Measurements from ENCODE around the gene NBDY.
"Not testable (repeated sequence)": the region's sequence is repeated elsewhere in the genome, so short reads cannot be mapped to it uniquely, and the experiment has no call there.

Gene NBDY, protein sequence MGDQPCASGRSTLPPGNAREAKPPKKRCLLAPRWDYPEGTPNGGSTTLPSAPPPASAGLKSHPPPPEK

GRCh38 chrX:56729152-56729850, at the start of gene NBDY:
Gene NBDY, plus strand, starts transcription at chrX:56729243. Its CDS starts 111 bp downstream, at chrX:56729354.
- DNase-seq (ENCODE audit: low spot score), result peak; percentile 33

GRCh38 chrX:56704530-56704929, 24.5 kb upstream of the NBDY start:
- DNase-seq (ENCODE audit: low spot score), result not testable (repeated sequence)

- peak; percentile 3 for DNase-seq (ENCODE audit: low spot score)
These were observed 2.4 kb upstream of the NBDY start for GRCh38 chrX:56726605-56727004.

DNA sequence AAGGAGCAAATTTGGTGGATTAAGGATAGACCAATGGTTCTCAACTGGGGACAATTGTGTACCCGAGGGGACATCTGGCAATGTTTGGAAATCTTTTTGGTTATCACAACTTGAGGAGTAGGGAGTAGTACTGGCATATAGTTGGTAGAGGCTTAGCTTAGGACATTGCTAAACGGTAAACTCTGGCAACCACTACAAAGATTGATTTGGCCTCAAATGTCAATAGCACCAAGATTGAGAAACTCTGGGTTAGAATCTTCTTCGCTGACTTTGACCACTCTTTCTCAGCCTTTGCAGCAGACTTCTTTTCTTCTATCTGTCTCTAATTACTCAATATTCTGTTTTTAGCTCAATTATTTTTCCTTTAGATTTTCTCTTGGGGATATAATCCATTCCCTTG, 1.5 kb upstream of the NBDY start:
- no peak for DNase-seq (ENCODE audit: low spot score)

- no peak for DNase-seq (ENCODE audit: low spot score)
These were observed 722 bp upstream of the NBDY start for GRCh38 chrX:56728321-56728720.

DNA sequence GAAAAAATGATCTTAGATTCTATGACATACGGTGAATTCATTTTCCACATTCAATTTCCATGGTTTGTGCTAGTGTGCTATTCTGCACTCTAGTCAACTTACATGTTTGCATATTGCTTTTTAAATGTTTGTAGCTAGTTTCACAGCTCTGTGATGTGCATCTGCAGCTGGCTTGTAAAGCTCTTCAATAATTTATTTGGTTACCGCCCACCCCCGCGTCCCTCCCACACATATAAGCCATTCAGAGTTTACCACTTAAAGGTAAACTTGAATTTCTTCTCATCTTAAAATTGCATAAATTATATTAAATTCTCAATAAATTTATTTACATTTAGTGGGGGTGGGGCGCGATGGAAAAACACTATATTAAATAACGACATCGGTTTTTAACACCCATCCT, 291 bp upstream of the NBDY start:
- DNase-seq (ENCODE audit: low spot score), result no peak

DNA sequence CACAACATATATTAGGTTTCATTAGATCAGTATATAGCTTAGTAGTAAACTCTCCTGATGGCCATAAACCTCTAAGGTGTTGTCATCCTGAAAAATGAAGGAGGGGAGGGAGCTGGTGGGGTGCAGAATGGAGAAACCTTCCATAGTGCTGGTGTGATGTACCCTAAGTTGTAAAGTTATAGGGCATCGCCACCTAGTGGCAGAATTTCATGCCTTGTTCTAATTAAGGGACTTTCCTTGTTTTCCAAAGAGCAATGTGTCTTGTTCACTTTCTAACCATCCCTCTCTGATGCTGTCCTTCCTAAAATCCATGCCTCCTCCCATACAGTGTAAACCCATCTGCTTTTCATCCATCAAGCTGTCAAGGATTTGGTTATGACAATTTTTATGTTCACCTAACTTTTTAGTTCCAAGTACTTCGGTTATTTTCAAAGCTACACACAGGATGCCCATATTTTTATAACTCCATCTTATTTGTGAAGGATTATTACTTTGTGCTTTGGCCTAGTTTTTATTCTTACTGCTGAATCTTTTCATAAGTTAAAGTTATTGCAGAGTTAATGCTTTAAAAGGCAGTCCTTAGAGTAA, 4.5 kb downstream of the NBDY start:
- DNase-seq (ENCODE audit: low spot score), result peak; percentile 18

- no peak for DNase-seq (ENCODE audit: low spot score)
These were observed 7.2 kb downstream of the NBDY start for GRCh38 chrX:56736219-56736618.

DNA sequence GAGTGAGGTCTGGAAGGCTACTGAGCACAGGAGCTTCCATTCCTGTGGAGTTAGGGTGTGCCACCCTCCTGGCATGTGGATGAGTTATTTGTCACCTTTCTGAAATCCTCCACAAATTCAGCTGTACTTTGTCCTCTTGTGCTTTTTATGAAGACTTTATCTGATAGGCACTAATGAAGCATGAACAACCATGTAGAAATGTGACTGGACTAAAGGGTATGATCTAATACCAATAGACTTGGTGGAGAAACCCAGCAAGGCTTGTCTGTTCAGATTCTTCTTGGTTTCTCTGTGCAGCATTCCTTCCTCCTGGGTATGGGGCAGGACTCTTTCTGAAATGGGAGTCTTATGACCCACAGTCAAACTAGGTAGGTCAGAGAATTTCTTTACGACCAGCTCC, 9.6 kb downstream of the NBDY start:
- no peak for DNase-seq (ENCODE audit: low spot score)

GRCh38 chrX:56744996-56745395, 16.0 kb downstream of the NBDY start:
- DNase-seq (ENCODE audit: low spot score), result peak; percentile 25

GRCh38 chrX:56746996-56747395, 18.0 kb downstream of the NBDY start:
- DNase-seq (ENCODE audit: low spot score), result no peak

- no peak for DNase-seq (ENCODE audit: low spot score)
These were observed 22.0 kb downstream of the NBDY start for GRCh38 chrX:56751071-56751470.

DNA sequence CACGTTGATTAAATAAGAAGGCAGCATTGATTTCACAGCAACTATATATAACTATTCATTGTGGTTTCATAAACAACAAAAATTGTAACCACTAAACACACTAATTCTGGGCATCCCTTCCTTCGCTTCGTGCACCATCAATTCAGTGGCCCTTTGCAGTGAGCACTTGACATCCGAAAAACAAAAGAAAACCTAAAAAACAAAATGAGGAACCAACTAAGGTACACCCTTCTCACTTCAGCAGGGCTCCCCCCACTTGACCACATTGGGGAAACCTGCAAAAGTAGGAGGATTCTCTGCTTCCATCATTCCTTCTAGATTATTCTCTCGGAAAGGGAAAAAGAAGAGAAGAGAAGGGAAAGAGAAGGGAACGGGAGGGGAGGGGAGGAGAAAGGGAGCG, 28.3 kb downstream of the NBDY start:
- DNase-seq (ENCODE audit: low spot score), result no peak

GRCh38 chrX:56758456-56758855, 29.4 kb downstream of the NBDY start:
- DNase-seq (ENCODE audit: low spot score), result no peak

DNA sequence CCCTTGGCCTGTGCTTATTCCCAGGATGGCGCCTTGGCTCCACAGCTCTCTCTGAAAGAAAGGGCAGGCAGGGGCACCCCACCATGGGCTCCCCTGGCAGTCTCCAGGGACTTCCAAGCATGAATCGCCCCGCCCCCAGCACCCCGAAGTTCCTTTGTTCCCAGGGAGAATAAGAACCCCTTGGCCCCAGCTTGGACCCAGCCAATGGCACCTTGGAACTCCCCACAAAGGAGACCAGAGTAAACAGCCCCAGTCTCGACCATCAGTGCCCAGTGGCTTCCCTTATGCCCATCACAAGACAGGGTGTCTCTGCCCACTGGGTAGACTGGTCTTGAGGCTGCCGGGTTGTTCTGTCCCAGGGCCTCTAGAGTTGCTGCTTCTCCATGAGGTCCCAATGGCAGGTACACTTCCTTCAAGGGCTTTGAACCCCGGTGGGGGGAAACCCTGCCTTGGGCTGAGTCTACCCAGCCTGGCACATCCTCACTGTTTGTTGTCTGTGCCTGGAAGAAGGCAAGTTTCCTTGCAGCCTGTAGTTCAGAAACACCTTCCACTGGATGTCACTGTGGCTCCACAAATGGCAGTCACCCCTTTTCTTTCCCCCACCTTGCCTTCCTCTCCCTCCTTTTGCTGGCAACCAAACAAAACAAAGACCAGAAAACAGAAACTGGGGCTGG, 30.8 kb downstream of the NBDY start:
- no peak for DNase-seq (ENCODE audit: low spot score)

DNA sequence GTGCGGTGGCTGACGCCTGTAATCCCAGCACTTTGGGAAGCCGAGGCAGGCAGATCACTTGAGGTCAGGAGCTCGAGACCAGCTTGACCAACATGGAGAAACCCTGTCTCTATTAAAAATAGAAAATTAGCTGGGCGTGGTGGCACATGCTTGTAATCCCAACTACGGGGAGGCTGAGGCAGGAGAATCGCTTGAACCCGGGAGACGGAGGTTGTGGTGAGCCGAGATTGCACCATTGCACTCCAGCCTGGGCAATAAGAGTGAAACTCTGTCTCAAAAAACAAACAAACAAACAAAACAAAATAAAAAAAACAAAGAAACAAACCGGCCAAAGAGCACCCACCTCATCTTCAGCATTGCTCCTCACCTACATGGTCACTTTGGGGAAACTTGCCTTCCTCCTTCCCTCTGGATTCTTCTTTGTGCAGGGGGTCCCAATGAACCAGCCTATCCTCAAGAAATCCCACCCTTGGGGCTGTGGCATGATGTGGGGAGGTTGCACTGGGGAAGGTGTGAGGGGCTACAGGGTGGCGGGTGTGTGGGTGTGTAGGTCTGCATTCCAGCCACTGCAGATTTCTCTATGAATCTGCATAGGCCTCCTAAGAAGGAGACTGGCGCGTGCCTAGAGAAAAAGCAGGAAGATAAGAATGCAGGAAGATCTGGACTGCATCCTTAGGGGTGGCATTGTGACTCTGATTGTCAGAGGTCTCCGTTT, 31.5 kb downstream of the NBDY start:
- not testable (repeated sequence) for DNase-seq (ENCODE audit: low spot score)

GRCh38 chrX:56761167-56761566, 32.1 kb downstream of the NBDY start:
- no peak for DNase-seq (ENCODE audit: low spot score)

DNA sequence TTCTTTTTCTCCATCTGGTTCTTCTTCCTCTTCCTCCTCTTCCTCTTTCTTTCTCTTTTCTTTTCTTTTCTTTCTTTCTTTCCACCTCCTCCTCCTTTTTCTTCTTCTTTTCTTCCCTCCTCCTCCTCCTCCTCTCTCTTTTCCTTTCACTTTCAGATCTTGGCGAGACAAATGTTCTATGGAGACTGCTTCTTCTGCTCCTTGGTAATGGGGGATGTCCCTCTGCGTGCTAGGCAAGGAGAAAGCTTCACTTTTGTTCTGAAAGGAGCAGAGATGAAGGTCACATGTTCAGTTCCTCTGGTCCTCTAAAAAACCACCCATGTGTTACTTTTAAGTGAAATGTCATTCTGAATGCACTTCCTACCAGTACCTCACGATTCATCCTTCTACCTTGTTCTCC, 33.2 kb downstream of the NBDY start:
- no peak for DNase-seq (ENCODE audit: low spot score)

DNA sequence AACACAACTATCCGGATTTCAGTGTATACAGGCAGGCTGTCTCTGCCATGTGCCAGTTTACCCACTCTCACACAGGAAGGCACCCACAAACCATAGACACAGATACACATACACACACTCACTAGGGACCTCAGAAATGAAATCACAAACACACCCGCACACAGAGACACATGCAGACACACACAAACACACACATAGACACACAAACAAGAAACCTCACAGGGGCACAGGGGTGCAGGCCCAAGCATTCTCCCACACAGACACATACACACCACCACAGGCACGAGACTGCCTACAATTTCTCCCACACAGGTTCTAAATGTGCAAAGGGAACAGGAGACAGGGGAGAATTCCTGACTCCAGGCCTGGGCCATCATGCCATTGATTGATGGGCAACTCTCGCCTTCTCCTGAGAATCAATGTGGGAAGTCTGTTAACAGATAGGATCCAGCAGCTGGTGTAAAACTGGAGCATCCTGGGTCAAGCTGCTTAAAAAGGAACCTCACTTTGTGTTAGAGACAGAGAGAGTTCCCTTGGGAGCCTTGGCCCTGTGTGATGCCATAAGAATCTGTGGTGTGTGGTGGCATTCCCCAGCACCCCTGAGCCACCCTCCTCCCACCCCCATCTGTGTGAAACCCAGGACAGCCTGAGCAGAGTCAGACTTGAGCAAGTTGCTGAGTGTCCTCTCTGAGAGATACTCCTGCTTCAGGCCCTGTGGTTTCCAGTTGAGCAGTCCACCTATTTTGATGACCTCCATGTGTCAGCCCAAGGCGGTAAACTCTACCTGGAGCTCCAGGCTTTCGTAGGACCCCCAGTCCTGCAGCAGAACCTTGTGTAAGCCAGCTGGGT, 33.9 kb downstream of the NBDY start:
- no peak for DNase-seq (ENCODE audit: low spot score)

GRCh38 chrX:56763556-56764152, 34.6 kb downstream of the NBDY start:
- DNase-seq (ENCODE audit: low spot score), result no peak

Data from GM03348 (cell line).